Upper lobe of right lung (tissue), 1 donor: ENCODE measurements around the gene CDC42BPA. TPM values are rescaled to one million over a fixed set of nuclear protein-coding genes. Genes with fewer than 3 reads are reported as not detected.
A peak's percentile ranks its signal among the peaks of the same experiment; 100 is the strongest.

Source experiments
- ATAC-seq: fragments of 200-7000 bp; cut with Tn5 transposase; one replicate; pipeline ENCODE4 v1.9.1; 2020; ENCODE audit warnings: mild to moderate bottlenecking, moderate library complexity
- DNase-seq: peaks from one replicate; pipeline ENCODE4 v3.0.0-alpha.2; 2020
- H3K27ac ChIP-seq: fragments of 200-600 bp; one replicate; pipeline ENCODE4 v1.8.0; 2022
- H3K27me3 ChIP-seq: fragments of 200-600 bp; one replicate; pipeline ENCODE4 v1.8.0; 2022; ENCODE audit warnings: mild to moderate bottlenecking
- H3K36me3 ChIP-seq: fragments of 200-600 bp; one replicate; pipeline ENCODE4 v1.8.0; 2022
- H3K4me1 ChIP-seq: fragments of 200-600 bp; one replicate; pipeline ENCODE4 v1.8.0; 2022
- H3K4me3 ChIP-seq: fragments of 200-600 bp; one replicate; pipeline ENCODE4 v1.8.0; 2022; ENCODE audit warnings: mild to moderate bottlenecking
- H3K9me3 ChIP-seq: fragments of 200-600 bp; one replicate; pipeline ENCODE4 v1.8.0; 2022
- intact Hi-C: fragments of 100-400 bp; cut with DNase I; formaldehyde crosslinking; loops from one replicate; pipeline ENCODE4 v1.11.0; 2022
- total RNA-seq: library from RNA; stranded (reverse); fragmentation: NEBNext Ultra II Directional; extraction: Animal tissue kit (Norgen Biotek cat#: 25700); gene quantifications from one replicate; pipeline ENCODE4 v1.2.1, GENCODE V29; 2021
- TF ChIP-seq, protein P1 (sequence below): fragments of 200-600 bp; IDR thresholded peaks from one replicate; pipeline ENCODE4 v1.8.0; 2022; ENCODE audit warnings: antibody characterized with exemption
- donor health status: DM: no; HTN: yes; CAD: no; lungs with severe emphysema.

CDC42BPA gene
- total RNA-seq, 1 donor from 2014 or later = 41.8 TPM

DNA sequence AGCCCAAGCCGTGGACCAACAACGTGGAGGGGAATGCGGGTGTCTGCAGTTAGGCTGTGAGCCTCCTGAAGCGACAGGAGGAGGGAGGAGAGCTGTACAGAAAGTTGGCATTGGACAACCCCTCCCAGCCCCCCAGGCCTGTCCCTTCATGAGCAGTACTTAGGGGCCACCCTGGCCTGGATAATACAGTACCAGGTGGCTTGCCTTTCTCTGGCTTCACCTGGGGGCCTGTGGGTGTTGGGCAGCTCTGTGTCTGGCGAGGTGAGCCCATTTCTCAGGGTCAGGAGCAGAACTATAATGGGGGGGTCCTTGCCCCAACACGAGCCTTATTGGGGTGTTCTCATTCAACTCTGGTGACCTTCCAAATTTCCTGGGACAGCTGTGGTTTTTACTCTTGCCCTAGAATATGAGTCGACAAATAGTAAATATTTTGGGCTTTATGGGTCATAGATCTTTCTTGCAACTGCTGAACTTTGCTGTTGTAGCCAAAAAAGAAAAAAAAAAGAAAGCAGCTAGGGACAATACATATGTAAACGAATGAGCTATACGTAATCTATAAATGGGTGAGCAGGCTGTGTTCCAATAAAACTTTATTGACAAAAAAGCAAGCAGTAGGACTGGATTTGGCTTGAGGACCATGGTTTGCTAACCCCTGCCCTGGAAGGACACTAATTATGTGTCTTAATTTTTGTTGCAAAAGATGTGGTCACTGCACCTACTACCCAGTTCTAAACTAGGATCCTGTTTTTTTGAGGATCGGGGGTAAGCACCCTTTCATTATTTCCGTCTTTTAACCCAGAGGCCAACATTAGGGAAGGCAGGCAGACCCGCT is 366.8 kb downstream of the CDC42BPA start:
- ATAC-seq (peak; percentile 60), DNase-seq (no peak)
- Histone ChIP-seq H3K4me1 (peaks cover 5% of the 10 kb centered on the region), H3K27me3 (no peaks in the 10 kb centered on the region), H3K9me3 (no peaks in the 10 kb centered on the region), H3K4me3 (no peak overlapping the region), H3K27ac (no peak overlapping the region), H3K36me3 (peaks cover 8% of the 10 kb centered on the region)
- TF ChIP-seq, protein P1, sequence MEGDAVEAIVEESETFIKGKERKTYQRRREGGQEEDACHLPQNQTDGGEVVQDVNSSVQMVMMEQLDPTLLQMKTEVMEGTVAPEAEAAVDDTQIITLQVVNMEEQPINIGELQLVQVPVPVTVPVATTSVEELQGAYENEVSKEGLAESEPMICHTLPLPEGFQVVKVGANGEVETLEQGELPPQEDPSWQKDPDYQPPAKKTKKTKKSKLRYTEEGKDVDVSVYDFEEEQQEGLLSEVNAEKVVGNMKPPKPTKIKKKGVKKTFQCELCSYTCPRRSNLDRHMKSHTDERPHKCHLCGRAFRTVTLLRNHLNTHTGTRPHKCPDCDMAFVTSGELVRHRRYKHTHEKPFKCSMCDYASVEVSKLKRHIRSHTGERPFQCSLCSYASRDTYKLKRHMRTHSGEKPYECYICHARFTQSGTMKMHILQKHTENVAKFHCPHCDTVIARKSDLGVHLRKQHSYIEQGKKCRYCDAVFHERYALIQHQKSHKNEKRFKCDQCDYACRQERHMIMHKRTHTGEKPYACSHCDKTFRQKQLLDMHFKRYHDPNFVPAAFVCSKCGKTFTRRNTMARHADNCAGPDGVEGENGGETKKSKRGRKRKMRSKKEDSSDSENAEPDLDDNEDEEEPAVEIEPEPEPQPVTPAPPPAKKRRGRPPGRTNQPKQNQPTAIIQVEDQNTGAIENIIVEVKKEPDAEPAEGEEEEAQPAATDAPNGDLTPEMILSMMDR = no peak
- intact Hi-C loops = no loop called here

DNA sequence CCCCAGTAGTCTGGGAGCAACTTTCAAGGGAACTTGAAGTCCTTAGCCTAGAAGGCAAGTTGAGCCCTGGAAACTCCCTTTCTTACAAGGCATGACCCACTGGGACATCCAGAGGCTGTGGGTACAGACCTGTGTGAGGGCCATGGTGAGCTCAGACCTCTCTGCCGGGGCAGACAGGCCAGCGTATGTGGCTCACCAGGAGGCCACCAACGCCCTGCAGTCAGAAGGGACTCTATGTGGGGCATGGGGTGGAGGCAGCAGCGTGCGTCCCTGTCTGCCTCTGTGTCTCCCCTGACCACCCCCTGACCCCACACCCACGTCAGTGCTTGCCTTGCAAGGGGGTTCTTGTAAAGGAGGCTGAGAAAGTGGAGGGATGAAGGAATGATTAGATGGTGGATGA is 367.4 kb downstream of the CDC42BPA start:
- H3K9me3 ChIP-seq = no peaks in the 10 kb centered on the region
- TF ChIP-seq, protein P1 = no peak
- H3K27me3 ChIP-seq = no peaks in the 10 kb centered on the region
- H3K36me3 ChIP-seq = peaks cover 8% of the 10 kb centered on the region
- intact Hi-C loops = no loop called here
- no peak for DNase-seq
- ATAC-seq = no peak
- H3K4me1 ChIP-seq = peaks cover 10% of the 10 kb centered on the region
- H3K4me3 ChIP-seq = no peak overlapping the region
- no peak overlapping the region for H3K27ac ChIP-seq

DNA sequence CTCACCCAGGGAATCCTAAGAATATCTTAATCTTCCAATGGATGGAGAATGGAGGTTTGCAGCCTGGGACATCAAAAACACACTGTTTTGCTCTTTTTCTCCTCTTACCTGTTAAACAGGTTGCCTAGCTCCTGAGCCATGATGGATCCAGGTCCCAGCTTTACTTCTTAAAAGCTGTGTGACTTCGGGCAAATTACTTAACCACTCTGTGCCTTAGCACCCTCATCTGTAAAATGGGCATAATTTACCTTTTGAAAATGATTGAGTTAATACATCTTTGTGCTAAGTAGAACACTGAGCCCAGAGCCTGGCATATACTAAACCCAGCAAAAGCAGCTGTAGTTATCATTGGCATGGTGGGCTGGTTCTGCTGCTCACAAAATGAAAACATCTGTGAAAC is 368.0 kb downstream of the CDC42BPA start:
- DNase-seq = no peak
- Histone ChIP-seq H3K27me3 (no peaks in the 10 kb centered on the region), H3K27ac (no peak overlapping the region), H3K4me1 (peaks cover 13% of the 10 kb centered on the region), H3K36me3 (peaks cover 8% of the 10 kb centered on the region), H3K4me3 (no peak overlapping the region), H3K9me3 (no peaks in the 10 kb centered on the region)
- ATAC-seq = no peak
- intact Hi-C loops = no loop called here
- TF ChIP-seq, protein P1 = no peak

DNA sequence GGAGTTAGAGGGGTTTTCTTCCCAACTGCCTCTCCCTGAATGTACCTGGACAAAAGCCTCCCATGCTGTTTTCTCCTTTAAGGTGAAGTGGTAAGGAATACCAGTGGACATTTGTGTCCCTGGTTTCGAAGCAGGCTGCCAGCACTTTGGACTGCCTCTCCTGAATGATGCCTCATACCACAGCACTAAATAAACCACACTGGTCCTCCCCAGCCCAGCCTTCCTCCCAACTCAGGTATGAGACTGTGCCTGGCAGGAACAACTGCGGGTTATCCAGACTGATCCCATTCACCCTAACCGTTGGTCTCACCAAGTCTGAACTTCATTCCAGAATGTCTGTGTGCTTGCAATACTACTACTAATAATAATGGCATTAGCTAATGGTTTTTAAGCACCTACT is 368.9 kb downstream of the CDC42BPA start:
- Histone ChIP-seq H3K4me3 (no peak overlapping the region), H3K4me1 (peaks cover 18% of the 10 kb centered on the region), H3K27ac (no peak overlapping the region), H3K9me3 (no peaks in the 10 kb centered on the region), H3K36me3 (peaks cover 8% of the 10 kb centered on the region), H3K27me3 (no peaks in the 10 kb centered on the region)
- intact Hi-C loops = no loop called here
- ATAC-seq (no peak), DNase-seq (no peak)
- TF ChIP-seq, protein P1 = no peak

DNA sequence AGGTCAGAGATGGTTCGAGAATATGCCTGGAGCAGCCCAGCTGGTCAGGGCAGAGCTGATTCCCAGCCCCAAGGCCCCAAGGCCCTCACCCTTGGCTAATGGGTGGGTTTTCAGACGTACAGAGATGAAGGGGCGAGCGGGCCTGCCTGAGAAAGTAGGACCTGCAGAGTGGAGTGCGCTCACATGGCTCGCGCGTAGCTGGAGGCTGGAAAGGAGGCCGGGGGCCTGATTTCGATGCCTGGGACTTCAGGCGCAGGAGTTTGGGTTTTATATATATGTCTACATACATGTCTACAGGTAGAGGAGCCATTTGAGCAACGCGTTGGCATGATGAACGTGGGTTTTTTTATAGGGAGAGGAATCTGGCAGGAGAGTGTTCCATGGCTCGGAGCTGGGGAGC is 369.3 kb downstream of the CDC42BPA start:
- TF ChIP-seq, protein P1 = no peak
- DNase-seq = no peak
- intact Hi-C loops = no loop called here

More for the DNA sequence above, 369.3 kb downstream of the CDC42BPA start:
- peaks cover 8% of the 10 kb centered on the region for H3K36me3 ChIP-seq
- no peak overlapping the region for H3K4me3 ChIP-seq
- ATAC-seq = no peak
- no peaks in the 10 kb centered on the region for H3K27me3 ChIP-seq
- no peaks in the 10 kb centered on the region for H3K9me3 ChIP-seq
- peaks cover 18% of the 10 kb centered on the region for H3K4me1 ChIP-seq
- no peak overlapping the region for H3K27ac ChIP-seq
